Measurements from ENCODE around the gene RNPS1. TPM values are rescaled to one million over a fixed set of nuclear protein-coding genes. Genes with fewer than 3 reads are reported as not detected.

The RNPS1 gene
- total and polyA plus RNA-seq, 9 of the 15 experiments (the other 6 are each of a cell fraction or from before 2014, with no cell fraction given), result 44.9 to 338 (median 202) TPM

DNA sequence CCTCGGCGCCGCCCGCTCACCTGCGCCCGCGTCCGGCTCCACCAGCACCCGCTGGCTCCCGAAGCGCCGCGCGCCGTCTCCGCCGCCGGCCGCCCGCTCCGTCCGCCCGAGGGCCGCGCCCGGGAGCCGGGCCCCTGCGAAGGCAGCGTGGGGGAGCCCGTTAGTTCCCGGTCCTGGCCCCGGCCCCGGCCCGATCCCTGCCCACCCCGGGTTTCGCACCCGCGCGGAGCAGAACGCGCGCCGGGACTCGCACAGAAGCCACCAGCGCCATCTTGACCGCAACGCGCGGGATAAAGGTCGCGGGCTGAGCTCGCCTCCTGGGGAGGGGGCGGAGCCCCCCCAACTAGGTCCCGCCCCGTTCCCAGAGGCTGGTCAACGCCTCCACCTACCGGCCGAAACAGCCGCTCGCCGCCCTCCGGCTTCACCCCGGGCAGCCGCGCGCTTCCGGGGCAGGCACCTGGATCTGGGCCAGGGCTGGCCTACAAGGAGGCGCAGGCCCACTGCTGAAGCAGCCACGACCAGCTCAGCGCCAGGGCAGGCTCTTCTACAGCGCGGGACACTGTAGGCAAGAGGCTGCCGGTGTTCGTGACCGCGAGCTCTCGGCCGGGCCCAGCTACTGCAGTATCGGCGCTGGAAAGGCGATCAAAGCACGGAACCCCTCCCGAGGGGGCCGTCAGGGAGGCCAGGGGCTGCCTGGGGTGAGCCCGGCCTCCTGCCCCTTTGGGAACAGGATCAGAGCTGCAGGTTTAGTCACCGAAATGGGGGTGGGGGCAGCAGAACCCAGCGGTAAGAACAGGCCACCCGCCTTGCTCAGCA, 16.4 kb downstream of the RNPS1 start, which contains the start of gene ECI1 (continued):
- TF ChIP-seq, protein P1, sequence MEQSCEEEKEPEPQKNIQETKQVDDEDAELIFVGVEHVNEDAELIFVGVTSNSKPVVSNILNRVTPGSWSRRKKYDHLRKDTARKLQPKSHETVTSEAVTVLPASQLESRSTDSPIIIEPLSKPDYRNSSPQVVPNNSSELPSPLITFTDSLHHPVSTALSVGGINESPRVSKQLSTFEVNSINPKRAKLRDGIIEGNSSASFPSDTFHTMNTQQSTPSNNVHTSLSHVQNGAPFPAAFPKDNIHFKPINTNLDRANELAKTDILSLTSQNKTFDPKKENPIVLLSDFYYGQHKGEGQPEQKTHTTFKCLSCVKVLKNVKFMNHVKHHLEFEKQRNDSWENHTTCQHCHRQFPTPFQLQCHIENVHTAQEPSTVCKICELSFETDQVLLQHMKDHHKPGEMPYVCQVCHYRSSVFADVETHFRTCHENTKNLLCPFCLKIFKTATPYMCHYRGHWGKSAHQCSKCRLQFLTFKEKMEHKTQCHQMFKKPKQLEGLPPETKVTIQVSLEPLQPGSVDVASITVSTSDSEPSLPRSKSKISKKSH (CRISPR knock-in tag; IDR thresholded peaks at IDR 0.05), result no peak
- TF ChIP-seq ZNF41 (CRISPR knock-in tag; conservative IDR thresholded peaks at IDR 0.05) (no peak), DMBX1 (CRISPR knock-in tag; IDR thresholded peaks at IDR 0.05; ENCODE audit: borderline replicate concordance) (no peak; the same call in 1 of the 2 replicates), POLR2A (conservative IDR thresholded peaks at IDR 0.05) (peak; percentile 87), DACH1 (IDR thresholded peaks at IDR 0.05; ENCODE audit: partially characterized antibody) (no peak), MED1 (CRISPR knock-in tag; IDR thresholded peaks at IDR 0.05; ENCODE audit: borderline replicate concordance) (0 out of 2 replicates have a peak, but pooled peaks have one; percentile 79), SMC3 (conservative IDR thresholded peaks at IDR 0.05; ENCODE audit: insufficient read depth, low read depth, low read length) (peak; percentile 70), HSF4 (CRISPR knock-in tag; IDR thresholded peaks at IDR 0.05; ENCODE audit: borderline replicate concordance) (no peak), U2AF1 (optimal IDR thresholded peaks at IDR 0.05; ENCODE audit: low read depth, low read length) (peak; percentile 89), ZNF785 (CRISPR knock-in tag; IDR thresholded peaks at IDR 0.05) (no peak), CREBBP (IDR thresholded peaks at IDR 0.05; ENCODE audit: low read depth, low read length) (no peak), ZNF3 (CRISPR knock-in tag; IDR thresholded peaks at IDR 0.05) (no peak), TOE1 (IDR thresholded peaks at IDR 0.05; ENCODE audit: borderline replicate concordance) (peak; percentile 55; the same call in 1 of the 2 replicates), TOE1 (CRISPR knock-in tag; IDR thresholded peaks at IDR 0.05; ENCODE audit: borderline replicate concordance, low read depth) (no peak), RBM25 (IDR thresholded peaks at IDR 0.05; ENCODE audit: low read depth, low read length, severe bottlenecking) (no peak), SMAD3 (CRISPR knock-in tag; conservative IDR thresholded peaks at IDR 0.05) (no peak), MTA2 (IDR thresholded peaks at IDR 0.05; ENCODE audit: low read depth) (no peak), CBFA2T3 (IDR thresholded peaks at IDR 0.05) (peak; percentile 10), POLR3A (IDR thresholded peaks at IDR 0.05; ENCODE audit: borderline replicate concordance, extremely low read depth, insufficient read depth, insufficient read length) (no peak), PHB (CRISPR knock-in tag; IDR thresholded peaks at IDR 0.05) (peak; percentile 11; the same call in 1 of the 2 replicates)
- TF ChIP-seq, protein P2, sequence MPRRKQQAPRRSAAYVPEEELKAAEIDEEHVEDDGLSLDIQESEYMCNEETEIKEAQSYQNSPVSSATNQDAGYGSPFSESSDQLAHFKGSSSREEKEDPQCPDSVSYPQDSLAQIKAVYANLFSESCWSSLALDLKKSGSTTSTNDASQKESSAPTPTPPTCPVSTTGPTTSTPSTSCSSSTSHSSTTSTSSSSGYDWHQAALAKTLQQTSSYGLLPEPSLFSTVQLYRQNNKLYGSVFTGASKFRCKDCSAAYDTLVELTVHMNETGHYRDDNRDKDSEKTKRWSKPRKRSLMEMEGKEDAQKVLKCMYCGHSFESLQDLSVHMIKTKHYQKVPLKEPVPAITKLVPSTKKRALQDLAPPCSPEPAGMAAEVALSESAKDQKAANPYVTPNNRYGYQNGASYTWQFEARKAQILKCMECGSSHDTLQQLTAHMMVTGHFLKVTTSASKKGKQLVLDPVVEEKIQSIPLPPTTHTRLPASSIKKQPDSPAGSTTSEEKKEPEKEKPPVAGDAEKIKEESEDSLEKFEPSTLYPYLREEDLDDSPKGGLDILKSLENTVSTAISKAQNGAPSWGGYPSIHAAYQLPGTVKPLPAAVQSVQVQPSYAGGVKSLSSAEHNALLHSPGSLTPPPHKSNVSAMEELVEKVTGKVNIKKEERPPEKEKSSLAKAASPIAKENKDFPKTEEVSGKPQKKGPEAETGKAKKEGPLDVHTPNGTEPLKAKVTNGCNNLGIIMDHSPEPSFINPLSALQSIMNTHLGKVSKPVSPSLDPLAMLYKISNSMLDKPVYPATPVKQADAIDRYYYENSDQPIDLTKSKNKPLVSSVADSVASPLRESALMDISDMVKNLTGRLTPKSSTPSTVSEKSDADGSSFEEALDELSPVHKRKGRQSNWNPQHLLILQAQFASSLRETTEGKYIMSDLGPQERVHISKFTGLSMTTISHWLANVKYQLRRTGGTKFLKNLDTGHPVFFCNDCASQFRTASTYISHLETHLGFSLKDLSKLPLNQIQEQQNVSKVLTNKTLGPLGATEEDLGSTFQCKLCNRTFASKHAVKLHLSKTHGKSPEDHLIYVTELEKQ (CRISPR knock-in tag; IDR thresholded peaks at IDR 0.05), result no peak
- TF ChIP-seq, protein P3, sequence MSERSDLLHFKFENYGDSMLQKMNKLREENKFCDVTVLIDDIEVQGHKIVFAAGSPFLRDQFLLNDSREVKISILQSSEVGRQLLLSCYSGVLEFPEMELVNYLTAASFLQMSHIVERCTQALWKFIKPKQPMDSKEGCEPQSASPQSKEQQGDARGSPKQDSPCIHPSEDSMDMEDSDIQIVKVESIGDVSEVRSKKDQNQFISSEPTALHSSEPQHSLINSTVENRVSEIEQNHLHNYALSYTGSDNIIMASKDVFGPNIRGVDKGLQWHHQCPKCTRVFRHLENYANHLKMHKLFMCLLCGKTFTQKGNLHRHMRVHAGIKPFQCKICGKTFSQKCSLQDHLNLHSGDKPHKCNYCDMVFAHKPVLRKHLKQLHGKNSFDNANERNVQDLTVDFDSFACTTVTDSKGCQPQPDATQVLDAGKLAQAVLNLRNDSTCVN (CRISPR knock-in tag; IDR thresholded peaks at IDR 0.05), result no peak

All from K562 (cell line).